ENCODE measurements around the gene B9D1. TPM values are rescaled to one million over a fixed set of nuclear protein-coding genes. Genes with fewer than 3 reads are reported as not detected.
A peak's percentile ranks its signal among the peaks of the same experiment; 100 is the strongest.

Gene B9D1
- total RNA-seq, 1 donor from 2014 or later, result 7.8 TPM

DNA sequence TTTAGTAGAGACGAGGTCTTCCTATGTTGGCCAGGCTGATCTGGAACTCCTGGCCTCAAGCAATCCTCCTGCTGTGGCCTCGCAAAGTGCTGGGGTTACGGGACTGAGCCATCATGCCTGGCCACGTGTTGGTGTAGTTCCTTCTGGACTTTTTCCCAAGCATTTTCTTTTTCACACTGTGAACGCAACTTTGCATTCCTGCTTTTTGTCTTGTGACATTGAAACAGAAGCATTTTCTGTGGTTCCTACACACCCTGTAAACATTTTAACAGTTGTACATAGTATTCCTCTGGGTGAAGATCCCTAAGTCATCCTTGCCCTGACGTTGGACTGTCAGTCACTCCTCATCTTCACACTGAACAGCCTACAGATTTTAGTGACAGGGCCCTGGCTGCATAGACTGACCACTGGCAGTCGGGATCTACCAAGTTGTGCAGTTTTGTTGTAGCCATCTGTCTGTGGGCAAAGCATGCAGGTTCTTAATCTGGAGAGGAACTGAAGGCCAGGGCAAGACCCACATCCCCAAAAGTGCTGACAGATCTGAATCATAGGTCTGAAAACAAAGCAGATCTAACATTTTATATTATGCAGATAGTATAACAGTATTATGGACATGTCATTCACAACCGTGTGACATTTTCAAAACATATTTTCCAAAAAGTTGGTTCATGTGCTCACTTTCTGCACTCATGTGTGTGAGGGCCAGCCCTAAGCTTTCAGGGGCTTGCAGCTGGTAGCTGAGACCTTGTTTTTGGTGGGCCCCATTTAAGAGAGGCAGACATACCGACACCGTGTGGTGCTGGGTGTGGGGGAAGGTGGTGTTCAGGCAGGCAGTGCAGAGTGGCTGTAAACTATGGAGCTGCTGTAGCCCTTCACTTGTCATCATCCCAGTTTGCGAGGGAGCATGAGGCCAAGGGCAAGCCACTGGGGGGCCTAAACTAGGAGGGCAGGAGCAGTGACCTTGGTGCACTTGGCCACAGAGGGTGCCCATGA, 65.4 kb downstream of the B9D1 start:
- H3K27me3 Mint-ChIP-seq (ENCODE audit: unreplicated experiment), result no peaks in the 10 kb centered on the region
- no peak overlapping the region for H3K27ac Mint-ChIP-seq (ENCODE audit: unreplicated experiment)
- no peak overlapping the region for H3K4me3 Mint-ChIP-seq (ENCODE audit: unreplicated experiment)
- H3K9me3 Mint-ChIP-seq (ENCODE audit: unreplicated experiment), result no peaks in the 10 kb centered on the region
- DNase-seq, result no peak
- no peaks in the 10 kb centered on the region for H3K36me3 Mint-ChIP-seq (ENCODE audit: unreplicated experiment)
- TF ChIP-seq, protein P1, sequence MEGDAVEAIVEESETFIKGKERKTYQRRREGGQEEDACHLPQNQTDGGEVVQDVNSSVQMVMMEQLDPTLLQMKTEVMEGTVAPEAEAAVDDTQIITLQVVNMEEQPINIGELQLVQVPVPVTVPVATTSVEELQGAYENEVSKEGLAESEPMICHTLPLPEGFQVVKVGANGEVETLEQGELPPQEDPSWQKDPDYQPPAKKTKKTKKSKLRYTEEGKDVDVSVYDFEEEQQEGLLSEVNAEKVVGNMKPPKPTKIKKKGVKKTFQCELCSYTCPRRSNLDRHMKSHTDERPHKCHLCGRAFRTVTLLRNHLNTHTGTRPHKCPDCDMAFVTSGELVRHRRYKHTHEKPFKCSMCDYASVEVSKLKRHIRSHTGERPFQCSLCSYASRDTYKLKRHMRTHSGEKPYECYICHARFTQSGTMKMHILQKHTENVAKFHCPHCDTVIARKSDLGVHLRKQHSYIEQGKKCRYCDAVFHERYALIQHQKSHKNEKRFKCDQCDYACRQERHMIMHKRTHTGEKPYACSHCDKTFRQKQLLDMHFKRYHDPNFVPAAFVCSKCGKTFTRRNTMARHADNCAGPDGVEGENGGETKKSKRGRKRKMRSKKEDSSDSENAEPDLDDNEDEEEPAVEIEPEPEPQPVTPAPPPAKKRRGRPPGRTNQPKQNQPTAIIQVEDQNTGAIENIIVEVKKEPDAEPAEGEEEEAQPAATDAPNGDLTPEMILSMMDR (IDR thresholded peaks at IDR 0.05; ENCODE audit: partially characterized antibody, unreplicated experiment), result no peak
- peaks cover 2% of the 10 kb centered on the region for H3K4me1 Mint-ChIP-seq (ENCODE audit: low read depth, unreplicated experiment)

DNA sequence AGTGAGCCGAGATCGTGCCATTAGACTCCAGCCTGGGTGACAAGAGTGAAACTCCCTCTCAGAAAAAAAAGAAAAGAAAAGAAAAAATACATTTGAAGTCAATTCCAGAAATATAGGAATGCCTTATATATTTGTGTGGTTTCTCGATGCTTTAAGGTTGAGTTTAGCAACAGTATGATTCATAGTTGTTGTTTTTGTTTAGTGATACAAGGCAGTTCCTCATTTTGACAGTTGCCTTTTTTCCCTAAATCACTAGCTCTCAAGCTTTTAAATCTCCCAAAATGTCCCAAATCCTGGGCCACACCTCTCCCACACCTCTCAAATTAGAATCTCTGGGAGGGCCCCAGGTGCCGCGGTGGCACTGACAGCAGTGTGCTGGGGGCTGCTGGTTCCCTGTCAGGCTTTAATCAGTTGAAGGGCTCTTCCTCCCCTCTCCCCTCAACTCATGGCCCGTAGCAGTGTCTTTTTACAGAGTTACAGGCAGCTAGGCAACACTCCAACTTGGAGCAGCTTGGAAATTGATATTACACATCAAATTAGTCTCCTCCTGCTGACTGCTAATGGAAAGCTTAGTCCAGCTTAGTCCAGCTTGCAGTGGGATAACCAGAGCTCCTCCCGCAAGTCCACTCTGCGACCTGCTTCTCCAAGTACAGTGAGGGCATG, 66.9 kb downstream of the B9D1 start:
- Mint-ChIP-seq H3K36me3 (ENCODE audit: unreplicated experiment) (no peaks in the 10 kb centered on the region), H3K4me3 (ENCODE audit: unreplicated experiment) (no peak overlapping the region), H3K27ac (ENCODE audit: unreplicated experiment) (no peak overlapping the region), H3K4me1 (ENCODE audit: low read depth, unreplicated experiment) (peaks cover 2% of the 10 kb centered on the region), H3K27me3 (ENCODE audit: unreplicated experiment) (no peaks in the 10 kb centered on the region), H3K9me3 (ENCODE audit: unreplicated experiment) (no peaks in the 10 kb centered on the region)
- TF ChIP-seq, protein P1 (IDR thresholded peaks at IDR 0.05; ENCODE audit: partially characterized antibody, unreplicated experiment), result no peak
- DNase-seq, result no peak

DNA sequence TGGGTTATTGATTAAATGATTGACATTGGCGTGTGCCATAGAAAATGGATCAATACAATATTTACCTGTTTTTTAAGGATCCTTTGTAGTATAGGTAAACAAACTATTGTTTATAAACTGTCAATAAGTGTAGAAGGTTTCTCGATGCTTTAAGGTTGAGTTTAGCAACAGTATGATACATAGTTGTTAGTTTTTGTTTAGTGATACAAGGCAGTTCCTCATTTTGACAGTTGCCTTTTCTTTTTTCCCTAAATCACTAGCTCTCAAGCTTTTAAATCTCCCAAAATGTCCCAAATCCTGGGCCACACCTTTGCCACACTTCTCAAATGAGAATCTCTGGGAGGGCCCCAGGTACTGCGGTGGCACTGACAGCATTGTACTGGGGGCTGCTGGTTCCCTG, 68.1 kb downstream of the B9D1 start:
- no peak overlapping the region for H3K27ac Mint-ChIP-seq (ENCODE audit: unreplicated experiment)
- no peaks in the 10 kb centered on the region for H3K36me3 Mint-ChIP-seq (ENCODE audit: unreplicated experiment)

More for the DNA sequence above, 68.1 kb downstream of the B9D1 start:
- H3K9me3 Mint-ChIP-seq (ENCODE audit: unreplicated experiment), result no peaks in the 10 kb centered on the region
- TF ChIP-seq, protein P1 (IDR thresholded peaks at IDR 0.05; ENCODE audit: partially characterized antibody, unreplicated experiment), result no peak
- no peak for DNase-seq
- no peak overlapping the region for H3K4me3 Mint-ChIP-seq (ENCODE audit: unreplicated experiment)
- H3K4me1 Mint-ChIP-seq (ENCODE audit: low read depth, unreplicated experiment), result peaks cover 8% of the 10 kb centered on the region
- no peaks in the 10 kb centered on the region for H3K27me3 Mint-ChIP-seq (ENCODE audit: unreplicated experiment)

Small RNA genes within 50 kb of the gene (microRNA-seq; reads per million reads assigned to microRNA genes)
- gene MIR1180 (ENCODE audit: unreplicated experiment), result 3,838 reads per million, percentile 95 among the genes with 10 or more reads in this experiment

Other genes with a start within 250 kb of the B9D1 start
- not detected for gene GRAPL, start 235.1 kb downstream of the B9D1 start, total RNA-seq (ENCODE audit: unreplicated experiment)
- gene EPN2, start 125.4 kb downstream of the B9D1 start, total RNA-seq (ENCODE audit: unreplicated experiment), result 45.2 TPM
- gene MAPK7, start 15.8 kb upstream of the B9D1 start, total RNA-seq (ENCODE audit: unreplicated experiment), result 70.6 TPM
- gene MFAP4, start 24.5 kb upstream of the B9D1 start, total RNA-seq (ENCODE audit: unreplicated experiment), result 37.7 TPM
- 8.6 TPM for gene RNF112, start 48.5 kb upstream of the B9D1 start, total RNA-seq (ENCODE audit: unreplicated experiment)
- not detected for gene SLC47A1, start 171.1 kb upstream of the B9D1 start, total RNA-seq (ENCODE audit: unreplicated experiment)

Measured in glutamatergic neuron (in vitro differentiated cells).